Measurements from ENCODE around the gene ABHD12.

ABHD12 gene

GRCh38 chr20:25253606-25254275 lies 136.9 kb downstream of the ABHD12 start:
- H3K36me3 ChIP-seq (ENCODE audit: insufficient read depth, low read length): peaks cover 9% of the 10 kb centered on the region

GRCh38 chr20:25252686-25253421 lies 137.8 kb downstream of the ABHD12 start:
- Histone ChIP-seq H3K4me2 (ENCODE audit: low read length) (no peak overlapping the region), H4K20me1 (ENCODE audit: insufficient read depth, low read length) (no peaks in the 10 kb centered on the region), H3F3A (ENCODE audit: insufficient read depth, low read length) (no peaks in the 10 kb centered on the region)

More at GRCh38 chr20:25253606-25254275, 136.9 kb downstream of the ABHD12 start:
- no peak overlapping the region for H2AFZ ChIP-seq (ENCODE audit: low read length)
- no peak overlapping the region for H3K27ac ChIP-seq (ENCODE audit: low read depth, low read length, poor library complexity, severe bottlenecking)
- H3K9ac ChIP-seq (ENCODE audit: low read length): no peak overlapping the region
- H3K9me2 ChIP-seq (ENCODE audit: low read depth, low read length): no peaks in the 10 kb centered on the region
- H3K79me2 ChIP-seq (ENCODE audit: insufficient read depth, low read length): peaks cover 46% of the 10 kb centered on the region
- H3K27me3 ChIP-seq (ENCODE audit: insufficient read depth, low read length): no peaks in the 10 kb centered on the region
- no peaks in the 10 kb centered on the region for H3F3A ChIP-seq (ENCODE audit: insufficient read depth, low read length)
- H3K4me2 ChIP-seq (ENCODE audit: low read length): no peak overlapping the region
- peaks cover 22% of the 10 kb centered on the region for H3K4me1 ChIP-seq (ENCODE audit: insufficient read depth, low read length, severe bottlenecking)
- TF ChIP-seq, protein P1, sequence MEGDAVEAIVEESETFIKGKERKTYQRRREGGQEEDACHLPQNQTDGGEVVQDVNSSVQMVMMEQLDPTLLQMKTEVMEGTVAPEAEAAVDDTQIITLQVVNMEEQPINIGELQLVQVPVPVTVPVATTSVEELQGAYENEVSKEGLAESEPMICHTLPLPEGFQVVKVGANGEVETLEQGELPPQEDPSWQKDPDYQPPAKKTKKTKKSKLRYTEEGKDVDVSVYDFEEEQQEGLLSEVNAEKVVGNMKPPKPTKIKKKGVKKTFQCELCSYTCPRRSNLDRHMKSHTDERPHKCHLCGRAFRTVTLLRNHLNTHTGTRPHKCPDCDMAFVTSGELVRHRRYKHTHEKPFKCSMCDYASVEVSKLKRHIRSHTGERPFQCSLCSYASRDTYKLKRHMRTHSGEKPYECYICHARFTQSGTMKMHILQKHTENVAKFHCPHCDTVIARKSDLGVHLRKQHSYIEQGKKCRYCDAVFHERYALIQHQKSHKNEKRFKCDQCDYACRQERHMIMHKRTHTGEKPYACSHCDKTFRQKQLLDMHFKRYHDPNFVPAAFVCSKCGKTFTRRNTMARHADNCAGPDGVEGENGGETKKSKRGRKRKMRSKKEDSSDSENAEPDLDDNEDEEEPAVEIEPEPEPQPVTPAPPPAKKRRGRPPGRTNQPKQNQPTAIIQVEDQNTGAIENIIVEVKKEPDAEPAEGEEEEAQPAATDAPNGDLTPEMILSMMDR (IDR thresholded peaks at IDR 0.05; ENCODE audit: low read length): no peak
- TF ChIP-seq EZH2 (IDR thresholded peaks at IDR 0.05; ENCODE audit: borderline replicate concordance, low read length): no peak
- no peaks in the 10 kb centered on the region for H4K20me1 ChIP-seq (ENCODE audit: insufficient read depth, low read length)
- no peaks in the 10 kb centered on the region for H3K9me3 ChIP-seq (ENCODE audit: low read length)
- H3K4me3 ChIP-seq (ENCODE audit: low read depth, low read length, poor library complexity, severe bottlenecking): no peak overlapping the region

GRCh38 chr20:25252230-25252651 lies 138.4 kb downstream of the ABHD12 start:
- H3K9me3 ChIP-seq (ENCODE audit: low read length): no peaks in the 10 kb centered on the region
- H3K27me3 ChIP-seq (ENCODE audit: insufficient read depth, low read length): no peaks in the 10 kb centered on the region
- no peak overlapping the region for H3K4me3 ChIP-seq (ENCODE audit: low read depth, low read length, poor library complexity, severe bottlenecking)
- no peak overlapping the region for H3K27ac ChIP-seq (ENCODE audit: low read depth, low read length, poor library complexity, severe bottlenecking)
- H2AFZ ChIP-seq (ENCODE audit: low read length): no peak overlapping the region
- peaks cover 9% of the 10 kb centered on the region for H3K36me3 ChIP-seq (ENCODE audit: insufficient read depth, low read length)
- no peak overlapping the region for H3K4me2 ChIP-seq (ENCODE audit: low read length)
- no peaks in the 10 kb centered on the region for H4K20me1 ChIP-seq (ENCODE audit: insufficient read depth, low read length)
- H3K4me1 ChIP-seq (ENCODE audit: insufficient read depth, low read length, severe bottlenecking): peaks cover 29% of the 10 kb centered on the region
- no peaks in the 10 kb centered on the region for H3K9me2 ChIP-seq (ENCODE audit: low read depth, low read length)
- H3K9ac ChIP-seq (ENCODE audit: low read length): no peak overlapping the region
- H3K79me2 ChIP-seq (ENCODE audit: insufficient read depth, low read length): peaks cover 48% of the 10 kb centered on the region
- no peaks in the 10 kb centered on the region for H3F3A ChIP-seq (ENCODE audit: insufficient read depth, low read length)
- no peak for TF ChIP-seq EZH2 (IDR thresholded peaks at IDR 0.05; ENCODE audit: borderline replicate concordance, low read length)
- TF ChIP-seq, protein P1 (IDR thresholded peaks at IDR 0.05; ENCODE audit: low read length): no peak

More at GRCh38 chr20:25252686-25253421, 137.8 kb downstream of the ABHD12 start:
- Histone ChIP-seq H3K27ac (ENCODE audit: low read depth, low read length, poor library complexity, severe bottlenecking) (no peak overlapping the region), H3K36me3 (ENCODE audit: insufficient read depth, low read length) (peaks cover 9% of the 10 kb centered on the region), H3K4me3 (ENCODE audit: low read depth, low read length, poor library complexity, severe bottlenecking) (no peak overlapping the region), H3K9me3 (ENCODE audit: low read length) (no peaks in the 10 kb centered on the region), H3K27me3 (ENCODE audit: insufficient read depth, low read length) (no peaks in the 10 kb centered on the region), H3K9me2 (ENCODE audit: low read depth, low read length) (no peaks in the 10 kb centered on the region), H2AFZ (ENCODE audit: low read length) (no peak overlapping the region), H3K9ac (ENCODE audit: low read length) (no peak overlapping the region), H3K4me1 (ENCODE audit: insufficient read depth, low read length, severe bottlenecking) (peaks cover 25% of the 10 kb centered on the region), H3K79me2 (ENCODE audit: insufficient read depth, low read length) (peaks cover 48% of the 10 kb centered on the region)
- TF ChIP-seq EZH2 (IDR thresholded peaks at IDR 0.05; ENCODE audit: borderline replicate concordance, low read length): no peak
- TF ChIP-seq, protein P1 (IDR thresholded peaks at IDR 0.05; ENCODE audit: low read length): no peak

All from OCI-LY1 (cell line).